Keratinocyte (primary cell): ENCODE measurements around the gene CENPQ. TPM values are rescaled to one million over a fixed set of nuclear protein-coding genes. Genes with fewer than 3 reads are reported as not detected.
A peak's percentile ranks its signal among the peaks of the same experiment; 100 is the strongest.

Experiments used
- DNase-seq: peaks from one replicate; pipeline ENCODE4 v3.0.0-alpha.2; 2011; ENCODE audit warnings: low read depth, missing footprints, low spot score
- FAIRE-seq: peaks from 2 replicates; lab custom pipeline; 2011; peaks lifted over from hg19 to GRCh38; lab: Jason Lieb, UNC
- H2AFZ ChIP-seq: 2 replicates; pipeline ENCODE4 v1.6.0; 2012; ENCODE audit warnings: low read length, control low read depth, inconsistent platforms; ENCODE audit not compliant: control insufficient read depth
- H3K27ac ChIP-seq: 2 replicates; pipeline ENCODE4 v1.5.1; 2011; ENCODE audit warnings: low read length; ENCODE audit not compliant: control insufficient read depth, insufficient read depth
- H3K27me3 ChIP-seq: 3 replicates; pipeline ENCODE4 v1.6.0; 2011; ENCODE audit warnings: low read length; ENCODE audit not compliant: control insufficient read depth, insufficient read depth; ENCODE audit errors: extremely low read depth
- H3K36me3 ChIP-seq, 2 experiments: 2 replicates in 1 of 2; 3 replicates in 1 of 2; pipeline ENCODE4 v1.5.1; 2011; ENCODE audit warnings: low read length in 2 of 2, mild to moderate bottlenecking in 1 of 2; ENCODE audit not compliant: control insufficient read depth in 2 of 2, insufficient read depth in 2 of 2; ENCODE audit errors: extremely low read depth in 1 of 2
- H3K4me1 ChIP-seq: 3 replicates; pipeline ENCODE4 v1.5.1; 2011; ENCODE audit warnings: low read length; ENCODE audit not compliant: control insufficient read depth, insufficient read depth; ENCODE audit errors: extremely low read depth
- H3K4me2 ChIP-seq: 3 replicates; pipeline ENCODE4 v1.6.0; 2011; ENCODE audit warnings: low read depth, low read length; ENCODE audit not compliant: control insufficient read depth, insufficient read depth; ENCODE audit errors: extremely low read depth
- H3K4me3 ChIP-seq, 3 experiments: fragments of 200-600 bp in 1 of 3; sonication (generic) in 1 of 3; 2 replicates in 2 of 3; 3 replicates in 1 of 3; pipeline ENCODE4 v1.5.1; 2011 to 2016; ENCODE audit warnings: low read length in 3 of 3, mild to moderate bottlenecking in 3 of 3, control low read depth in 2 of 3, inconsistent platforms in 1 of 3, low read depth in 1 of 3, mixed read lengths in 1 of 3, mixed run types in 1 of 3, moderate library complexity in 1 of 3; ENCODE audit not compliant: control insufficient read depth in 2 of 3, insufficient read depth in 2 of 3; ENCODE audit errors: extremely low read depth in 1 of 3
- H3K79me2 ChIP-seq: 2 replicates; pipeline ENCODE4 v1.6.0; 2012; ENCODE audit warnings: low read length; ENCODE audit not compliant: control insufficient read depth, insufficient read depth
- H3K9ac ChIP-seq: 3 replicates; pipeline ENCODE4 v1.6.0; 2011; ENCODE audit warnings: low read length; ENCODE audit not compliant: control insufficient read depth, insufficient read depth; ENCODE audit errors: extremely low read depth
- H3K9me1 ChIP-seq: 3 replicates; pipeline ENCODE4 v1.6.0; 2011; ENCODE audit warnings: low read length; ENCODE audit not compliant: control insufficient read depth, insufficient read depth; ENCODE audit errors: extremely low read depth
- H3K9me3 ChIP-seq: 2 replicates; pipeline ENCODE4 v1.5.1; 2012; ENCODE audit warnings: low read depth, low read length; ENCODE audit not compliant: control insufficient read depth
- H4K20me1 ChIP-seq: 3 replicates; pipeline ENCODE4 v1.6.0; 2011; ENCODE audit warnings: low read length; ENCODE audit not compliant: control insufficient read depth, insufficient read depth; ENCODE audit errors: extremely low read depth
- CTCF ChIP-seq, 3 experiments: IDR thresholded peaks in 1 of 3; conservative IDR thresholded peaks in 1 of 3; optimal IDR thresholded peaks in 1 of 3; 2 replicates in 2 of 3; 3 replicates in 1 of 3; pipeline versions ENCODE3 to v1.5.1; 2011; ENCODE audit warnings: low read length in 3 of 3, mild to moderate bottlenecking in 3 of 3, moderate library complexity in 2 of 3, control low read depth in 1 of 3, inconsistent platforms in 1 of 3; ENCODE audit not compliant: insufficient read depth in 2 of 3; ENCODE audit errors: extremely low read depth in 1 of 3
- EZH2 ChIP-seq: IDR thresholded peaks from one replicate; pipeline ENCODE4 v1.6.1; 2012; ENCODE audit warnings: inconsistent platforms, mild to moderate bottlenecking, low read length, moderate library complexity
- dilution Hi-C: fragments of 300-500 bp; cut with MboI; formaldehyde crosslinking; loops from one replicate; pipeline ENCODE4 v1.7.0; 2020; ENCODE audit warnings: low sequenced_read_pairs; ENCODE audit not compliant: extremely low pct_ligation_motif_present
- polyA plus RNA-seq, 5 experiments: library from polyadenylated mRNA; depleted of rRNA in 3 of 5; stranded (reverse) in 3 of 5; stranded (forward) in 1 of 5; unstranded in 1 of 5; fragments of >200 nt; gene quantifications; 1 replicate in 1 of 5; 2 replicates in 3 of 5; 3 replicates in 1 of 5; pipeline versions ENCODE4 v1.2.1 to v1.2.3, GENCODE V29; 2011 to 2012; ENCODE audit warnings: missing spikeins in 2 of 5, low read depth in 1 of 5, low replicate concordance in 1 of 5

CENPQ gene
- polyA plus RNA-seq, 1 donor (not counting 4 experiments of a cell fraction or from before 2014, with no cell fraction given): 7.5 TPM

- H2AFZ ChIP-seq: no peak overlapping the region
- FAIRE-seq (no peak), DNase-seq (no peak)
- TF ChIP-seq EZH2: no peak
- dilution Hi-C loops: no loop called here
- H3K79me2 ChIP-seq: no peaks in the 10 kb centered on the region
- no peaks in the 10 kb centered on the region for H3K27me3 ChIP-seq
- no peak overlapping the region for H3K4me3 ChIP-seq
- H3K4me1 ChIP-seq: peaks cover 17% of the 10 kb centered on the region
- H3K4me2 ChIP-seq: no peak overlapping the region
- H3K27ac ChIP-seq: peak overlapping the region; percentile 44
- H4K20me1 ChIP-seq: no peaks in the 10 kb centered on the region
- H3K9me3 ChIP-seq: no peaks in the 10 kb centered on the region
- no peak overlapping the region for H3K9ac ChIP-seq
- no peaks in the 10 kb centered on the region for H3K9me1 ChIP-seq
- H3K36me3 ChIP-seq: no peaks in the 10 kb centered on the region
Measured at GRCh38 chr6:49540614-49541013, 77.4 kb downstream of the CENPQ start.

- Histone ChIP-seq H3K79me2 (no peaks in the 10 kb centered on the region), H3K27me3 (no peaks in the 10 kb centered on the region), H4K20me1 (no peaks in the 10 kb centered on the region), H3K9me3 (no peaks in the 10 kb centered on the region), H3K27ac (peak overlapping the region; percentile 97), H3K4me2 (peak overlapping the region; percentile 72), H2AFZ (no peak overlapping the region), H3K9me1 (no peaks in the 10 kb centered on the region), H3K4me1 (peaks cover 17% of the 10 kb centered on the region), H3K36me3 (no peaks in the 10 kb centered on the region), H3K9ac (peak overlapping the region; percentile 73), H3K4me3 (peak overlapping the region in 1 of 3 experiments; percentile 48)
- TF ChIP-seq EZH2 (no peak), CTCF (optimal IDR thresholded peaks at IDR 0.05 in 1 of 3, IDR thresholded peaks at IDR 0.05 in 1 of 3, conservative IDR thresholded peaks at IDR 0.05 in 1 of 3; ENCODE audit: extremely low read depth in 1 of 3, insufficient read depth in 2 of 3, low read length in 3 of 3) (no peak)
- DNase-seq (peak; percentile 80), FAIRE-seq (peak; percentile 85)
- dilution Hi-C loops: no loop called here
Measured at GRCh38 chr6:49541210-49541724, 78.1 kb downstream of the CENPQ start.

GRCh38 chr6:49541936-49542335 is 78.8 kb downstream of the CENPQ start:
- TF ChIP-seq EZH2 (no peak), CTCF (optimal IDR thresholded peaks at IDR 0.05 in 1 of 3, IDR thresholded peaks at IDR 0.05 in 1 of 3, conservative IDR thresholded peaks at IDR 0.05 in 1 of 3; ENCODE audit: extremely low read depth in 1 of 3, insufficient read depth in 2 of 3, low read length in 3 of 3) (no peak)
- H3K9me3 ChIP-seq: no peaks in the 10 kb centered on the region
- peak overlapping the region; percentile 73 for H3K9ac ChIP-seq
- H3K4me1 ChIP-seq: peaks cover 17% of the 10 kb centered on the region
- H3K36me3 ChIP-seq: no peaks in the 10 kb centered on the region
- H3K4me3 ChIP-seq: peak overlapping the region in 1 of 3 experiments; percentile 48
- DNase-seq: no peak
- H4K20me1 ChIP-seq: no peaks in the 10 kb centered on the region
- H3K27me3 ChIP-seq: no peaks in the 10 kb centered on the region
- peak overlapping the region; percentile 97 for H3K27ac ChIP-seq
- peak; percentile 51 for FAIRE-seq
- no peaks in the 10 kb centered on the region for H3K79me2 ChIP-seq
- H2AFZ ChIP-seq: no peak overlapping the region
- no peaks in the 10 kb centered on the region for H3K9me1 ChIP-seq
- peak overlapping the region; percentile 72 for H3K4me2 ChIP-seq
- dilution Hi-C loops: no loop called here
